Karpas-422 (cell line): ENCODE data around the gene HOXD10. TPM values are rescaled to one million over a fixed set of nuclear protein-coding genes. Genes with fewer than 3 reads are reported as not detected.

ENCODE experiments used
- DNase-seq: peaks from one replicate; pipeline ENCODE4 v3.0.0-alpha.2; 2015
- H2AFZ ChIP-seq: fragments of 200-600 bp; sonication (generic); 2 replicates; pipeline ENCODE4 v1.6.1; 2014; ENCODE audit warnings: antibody characterized with exemption, low read length, mixed read lengths
- H3K27ac ChIP-seq: fragments of 200-600 bp; sonication (generic); 2 replicates; pipeline ENCODE4 v1.5.1; 2014; ENCODE audit warnings: mild to moderate bottlenecking, low read length, moderate library complexity
- H3K27me3 ChIP-seq: fragments of 200-600 bp; sonication (generic); 2 replicates; pipeline ENCODE4 v1.6.1; 2014; ENCODE audit warnings: low read length, mixed read lengths
- H3K36me3 ChIP-seq: fragments of 200-600 bp; sonication (generic); 2 replicates; pipeline ENCODE4 v1.6.1; 2014; ENCODE audit warnings: low read length, mixed read lengths; ENCODE audit not compliant: insufficient read depth
- H3K4me1 ChIP-seq: fragments of 200-600 bp; sonication (generic); 2 replicates; pipeline ENCODE4 v1.6.1; 2014; ENCODE audit warnings: mild to moderate bottlenecking, low read length, mixed read lengths
- H3K4me2 ChIP-seq: fragments of 200-600 bp; sonication (generic); 2 replicates; pipeline ENCODE4 v1.6.1; 2014; ENCODE audit warnings: low read length, low read depth, mild to moderate bottlenecking; ENCODE audit not compliant: poor library complexity, severe bottlenecking
- H3K4me3 ChIP-seq: fragments of 200-600 bp; sonication (generic); 2 replicates; pipeline ENCODE4 v1.5.1; 2014; ENCODE audit warnings: mild to moderate bottlenecking, antibody characterized with exemption, low read length, mixed read lengths
- H3K79me2 ChIP-seq: fragments of 200-600 bp; sonication (generic); 2 replicates; pipeline ENCODE4 v1.6.1; 2014; ENCODE audit warnings: mild to moderate bottlenecking, low read length, mixed read lengths
- H3K9ac ChIP-seq: fragments of 200-600 bp; sonication (generic); 2 replicates; pipeline ENCODE4 v1.6.0; 2014; ENCODE audit warnings: low read length
- H3K9me2 ChIP-seq: fragments of 200-600 bp; sonication (generic), shearing (Covaris generic); replicated peaks from 2 replicates; pipeline ENCODE4 v1.6.0; 2014; ENCODE audit warnings: mild to moderate bottlenecking, low read length, moderate library complexity; ENCODE audit not compliant: insufficient read depth
- H3K9me3 ChIP-seq: fragments of 300-700, 200-600 bp; sonication (generic); 2 replicates; pipeline ENCODE4 v1.6.1; 2014; ENCODE audit warnings: low read length, mixed read lengths
- H4K20me1 ChIP-seq: fragments of 200-600 bp; sonication (generic); 2 replicates; pipeline ENCODE4 v1.6.1; 2014; ENCODE audit warnings: mild to moderate bottlenecking, antibody characterized with exemption, low read length, low read depth; ENCODE audit not compliant: insufficient read depth
- total RNA-seq: library from RNA; depleted of rRNA; stranded (reverse); fragments of >200 nt; shearing (Covaris generic); gene quantifications from 2 replicates; pipeline ENCODE4 v1.2.3, GENCODE V29; 2014; ENCODE audit warnings: low replicate concordance

Gene HOXD10
- total RNA-seq, 1 experiment from 2014 or later = not detected

- DNase-seq = no peak
- Histone ChIP-seq H3K36me3 (no peaks in the 10 kb centered on the region), H3K9me3 (no peaks in the 10 kb centered on the region), H3K27ac (no peak overlapping the region), H3K27me3 (no peaks in the 10 kb centered on the region), H3K4me2 (no peak overlapping the region), H4K20me1 (no peaks in the 10 kb centered on the region), H3K79me2 (no peaks in the 10 kb centered on the region), H3K9ac (no peak overlapping the region), H3K9me2 (no peaks in the 10 kb centered on the region), H3K4me3 (no peak overlapping the region), H2AFZ (no peak overlapping the region), H3K4me1 (peaks cover 3% of the 10 kb centered on the region; the same call in 1 of the 2 replicates)
These were observed 11.1 kb downstream of the HOXD10 start for GRCh38 chr2:176127774-176128072.

DNA sequence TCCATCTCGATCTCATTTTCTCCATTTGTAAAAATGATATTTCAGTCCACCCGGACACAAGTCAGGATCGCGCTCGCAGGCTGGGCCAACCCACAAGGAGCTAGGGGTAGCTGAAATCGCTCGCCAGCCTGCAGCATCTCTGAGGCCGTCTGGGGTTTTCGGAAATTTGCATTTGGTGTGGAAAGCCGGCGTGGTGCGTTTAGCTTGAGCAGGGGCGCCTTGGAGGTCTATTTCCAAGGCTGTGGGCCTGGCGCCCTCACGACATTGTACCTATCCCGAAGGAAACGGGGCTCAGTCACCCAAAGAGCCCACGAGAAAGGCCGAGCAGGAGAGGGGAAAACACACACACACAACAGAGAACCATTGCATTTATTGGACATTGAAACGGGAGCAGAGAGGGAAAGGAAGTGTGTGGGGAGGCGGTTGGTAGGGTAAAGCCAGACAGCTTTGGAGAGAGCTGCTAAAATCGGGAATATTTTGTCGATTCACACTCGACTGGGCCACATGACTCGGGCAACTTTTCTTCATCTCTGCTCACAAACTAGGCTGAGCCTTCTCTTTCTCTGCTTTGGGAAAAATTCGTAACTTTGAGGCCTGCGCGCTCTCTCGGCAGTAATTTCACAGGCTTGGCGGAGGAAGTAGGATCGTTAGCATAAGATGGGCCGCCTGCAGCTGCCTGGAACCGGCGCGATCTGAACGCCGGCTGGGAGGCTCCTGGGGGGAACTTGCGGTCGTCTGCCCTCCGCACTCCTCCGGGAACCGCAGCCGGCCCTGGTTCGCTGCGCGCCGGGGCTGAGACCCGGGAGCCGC, 11.8 kb downstream of the HOXD10 start:
- no peak overlapping the region for H3K4me3 ChIP-seq

DNA sequence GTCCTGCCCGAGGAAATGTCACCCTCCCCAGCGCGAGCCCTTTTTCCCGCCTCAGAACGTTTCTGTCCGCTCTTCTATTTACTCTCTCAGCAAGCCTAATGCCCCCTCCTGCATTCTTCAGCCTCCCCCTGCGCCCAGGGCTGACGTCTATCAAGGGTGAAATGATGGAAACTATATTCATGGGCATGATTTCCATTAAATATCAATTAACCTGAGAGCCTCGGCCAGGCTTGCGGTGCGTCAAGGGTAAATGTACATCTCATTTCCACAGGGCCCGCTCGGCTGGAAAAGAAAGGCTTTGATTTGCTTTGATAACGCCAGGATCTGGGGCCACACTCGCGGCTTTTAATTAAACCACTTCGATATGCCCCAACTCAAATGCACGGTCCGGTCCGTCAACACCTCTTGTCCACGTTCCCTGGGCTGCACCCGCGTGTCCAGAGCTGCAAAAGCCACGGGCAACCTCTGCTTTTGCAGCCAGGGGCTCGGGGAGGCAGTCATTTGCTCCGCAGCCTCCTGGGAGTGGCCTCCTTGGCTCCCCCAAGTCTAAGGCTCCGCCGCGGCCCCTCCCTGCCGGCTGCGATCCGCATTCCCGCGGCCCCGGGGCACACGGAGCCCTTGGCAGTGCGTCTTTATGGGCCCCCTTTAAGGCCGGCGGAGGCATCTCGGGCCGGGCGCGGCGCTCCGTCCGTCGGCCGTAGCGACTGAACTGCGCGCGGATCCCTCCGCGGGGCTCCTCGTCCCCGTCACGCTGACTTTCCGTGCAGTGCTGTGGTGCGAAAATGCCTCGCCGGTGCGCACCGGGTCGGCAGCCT, 12.6 kb downstream of the HOXD10 start, which contains the start of gene HOXD8:
HOXD8 (plus strand) TSS at position 724 of the 815 bp plus-strand sequence. CDS start 662 bp downstream, outside the sequence.
- Histone ChIP-seq H3K27ac (no peak within 1 kb of the TSS), H2AFZ (no peak within 1 kb of the TSS), H3K9me3 (no peaks in the 10 kb centered on the region), H3K27me3 (no peaks in the 10 kb centered on the region), H3K4me3 (no peak within 1 kb of the TSS), H3K4me2 (no peak within 1 kb of the TSS), H3K9me2 (no peaks in the 10 kb centered on the region), H3K4me1 (peaks cover 10% of the 10 kb centered on the region), H4K20me1 (no peaks in the 10 kb centered on the region), H3K36me3 (no peaks in the 10 kb centered on the region), H3K79me2 (no peaks in the 10 kb centered on the region), H3K9ac (no peak within 1 kb of the TSS)
- no peak for DNase-seq

More for the DNA sequence above, 11.8 kb downstream of the HOXD10 start:
- no peak overlapping the region for H3K4me2 ChIP-seq
- no peaks in the 10 kb centered on the region for H3K79me2 ChIP-seq
- H2AFZ ChIP-seq = no peak overlapping the region
- no peaks in the 10 kb centered on the region for H3K36me3 ChIP-seq
- H3K27ac ChIP-seq = no peak overlapping the region
- DNase-seq = no peak
- H4K20me1 ChIP-seq = no peaks in the 10 kb centered on the region
- H3K9ac ChIP-seq = no peak overlapping the region
- H3K9me2 ChIP-seq = no peaks in the 10 kb centered on the region
- no peaks in the 10 kb centered on the region for H3K9me3 ChIP-seq
- H3K4me1 ChIP-seq = peaks cover 3% of the 10 kb centered on the region; the same call in 1 of the 2 replicates
- no peaks in the 10 kb centered on the region for H3K27me3 ChIP-seq

DNA sequence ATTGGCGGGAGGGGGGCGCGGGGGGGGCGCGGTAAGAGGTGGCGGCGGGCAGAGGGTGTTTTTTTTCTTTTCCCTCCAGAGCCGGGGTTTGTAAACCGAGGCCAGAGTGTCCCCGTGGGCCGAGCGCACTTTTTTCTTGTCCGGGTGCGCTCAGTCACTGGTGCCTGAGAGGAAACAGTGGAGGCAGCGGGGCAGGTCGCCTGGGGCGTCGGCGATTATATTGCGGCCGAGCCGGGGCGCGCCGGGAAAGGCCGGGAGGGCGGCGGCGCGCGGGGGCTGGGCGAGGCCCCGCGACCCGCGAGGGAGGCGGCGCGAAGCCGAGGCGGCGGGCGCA, 13.2 kb downstream of the HOXD10 start:
- Histone ChIP-seq H3K9me2 (no peaks in the 10 kb centered on the region), H4K20me1 (no peaks in the 10 kb centered on the region), H3K79me2 (no peaks in the 10 kb centered on the region), H3K9me3 (no peaks in the 10 kb centered on the region), H3K9ac (no peak overlapping the region), H3K27me3 (no peaks in the 10 kb centered on the region), H3K4me2 (no peak overlapping the region), H3K27ac (no peak overlapping the region), H3K36me3 (no peaks in the 10 kb centered on the region), H3K4me1 (peaks cover 16% of the 10 kb centered on the region), H2AFZ (no peak overlapping the region), H3K4me3 (no peak overlapping the region)
- no peak for DNase-seq

DNA sequence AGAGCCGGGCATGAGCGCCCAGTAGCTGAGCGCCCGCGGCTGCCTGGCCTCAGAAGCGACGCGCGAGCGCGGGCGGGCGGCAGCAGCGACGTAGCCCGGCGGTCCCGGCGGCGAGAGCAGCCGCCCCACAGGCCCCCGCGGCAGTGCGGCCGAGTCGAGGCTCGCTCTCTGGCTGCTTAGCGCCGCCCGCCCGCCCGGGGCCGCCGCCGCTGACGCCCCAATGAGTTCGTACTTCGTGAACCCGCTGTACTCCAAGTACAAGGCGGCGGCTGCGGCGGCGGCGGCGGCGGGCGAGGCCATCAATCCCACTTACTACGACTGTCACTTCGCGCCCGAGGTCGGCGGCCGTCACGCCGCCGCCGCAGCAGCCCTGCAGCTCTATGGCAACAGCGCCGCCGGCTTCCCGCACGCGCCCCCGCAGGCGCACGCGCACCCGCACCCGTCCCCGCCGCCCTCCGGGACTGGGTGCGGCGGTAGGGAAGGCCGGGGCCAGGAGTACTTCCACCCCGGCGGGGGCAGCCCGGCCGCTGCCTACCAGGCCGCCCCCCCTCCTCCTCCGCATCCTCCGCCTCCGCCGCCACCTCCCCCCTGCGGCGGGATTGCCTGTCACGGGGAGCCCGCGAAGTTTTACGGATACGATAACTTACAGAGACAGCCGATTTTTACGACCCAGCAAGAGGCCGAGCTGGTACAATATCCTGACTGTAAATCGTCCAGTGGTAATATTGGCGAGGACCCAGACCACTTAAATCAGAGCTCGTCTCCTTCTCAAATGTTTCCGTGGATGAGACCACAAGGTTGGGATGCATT, 13.8 kb downstream of the HOXD10 start:
- Histone ChIP-seq H3K4me3 (no peak overlapping the region), H3K4me2 (no peak overlapping the region)

GRCh38 chr2:176130957-176131847, 14.6 kb downstream of the HOXD10 start:
- no peak overlapping the region for H3K9ac ChIP-seq
- no peaks in the 10 kb centered on the region for H3K9me2 ChIP-seq
- no peak overlapping the region for H3K27ac ChIP-seq
- no peaks in the 10 kb centered on the region for H4K20me1 ChIP-seq
- no peak overlapping the region for H3K4me3 ChIP-seq
- H3K4me1 ChIP-seq = peaks cover 21% of the 10 kb centered on the region
- H3K4me2 ChIP-seq = no peak overlapping the region
- no peak for DNase-seq
- H3K9me3 ChIP-seq = no peaks in the 10 kb centered on the region
- no peaks in the 10 kb centered on the region for H3K36me3 ChIP-seq
- H3K27me3 ChIP-seq = no peaks in the 10 kb centered on the region
- no peak overlapping the region for H2AFZ ChIP-seq
- no peaks in the 10 kb centered on the region for H3K79me2 ChIP-seq

More for the DNA sequence above, 13.8 kb downstream of the HOXD10 start:
- H3K9me2 ChIP-seq = no peaks in the 10 kb centered on the region
- peaks cover 21% of the 10 kb centered on the region for H3K4me1 ChIP-seq
- no peak for DNase-seq
- H3K27ac ChIP-seq = no peak overlapping the region
- no peaks in the 10 kb centered on the region for H4K20me1 ChIP-seq
- H2AFZ ChIP-seq = no peak overlapping the region
- no peaks in the 10 kb centered on the region for H3K27me3 ChIP-seq
- no peaks in the 10 kb centered on the region for H3K79me2 ChIP-seq
- H3K9ac ChIP-seq = no peak overlapping the region
- no peaks in the 10 kb centered on the region for H3K36me3 ChIP-seq
- H3K9me3 ChIP-seq = no peaks in the 10 kb centered on the region

DNA sequence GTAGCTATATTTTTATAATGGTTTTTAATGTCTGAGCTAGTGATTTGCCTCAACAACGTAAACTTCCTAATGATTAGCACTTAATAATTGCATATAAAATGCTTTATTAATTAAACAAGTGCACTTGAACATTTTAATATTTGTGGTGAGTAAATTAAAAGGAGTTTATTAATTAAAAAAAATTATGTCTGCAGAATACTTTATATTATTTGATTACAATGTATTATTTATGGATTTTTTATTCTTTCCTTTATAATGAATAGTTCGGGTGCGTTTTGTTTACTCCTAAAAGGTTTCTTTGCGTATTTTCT, 15.2 kb downstream of the HOXD10 start:
- peaks cover 21% of the 10 kb centered on the region for H3K4me1 ChIP-seq
- no peak overlapping the region for H3K4me3 ChIP-seq
- H3K79me2 ChIP-seq = no peaks in the 10 kb centered on the region
- DNase-seq = no peak
- no peak overlapping the region for H3K9ac ChIP-seq
- no peak overlapping the region for H2AFZ ChIP-seq
- H3K27ac ChIP-seq = no peak overlapping the region
- no peaks in the 10 kb centered on the region for H4K20me1 ChIP-seq
- H3K4me2 ChIP-seq = no peak overlapping the region
- H3K36me3 ChIP-seq = no peaks in the 10 kb centered on the region
- no peaks in the 10 kb centered on the region for H3K9me2 ChIP-seq
- H3K9me3 ChIP-seq = no peaks in the 10 kb centered on the region
- no peaks in the 10 kb centered on the region for H3K27me3 ChIP-seq
